Liver (tissue), 3 donors: ENCODE data around the gene MMD.

Source experiments
- CTCF ChIP-seq: fragments of 150-350 bp; IDR thresholded peaks from 2 replicates; pipeline ENCODE4 v1.5.1; 2017; ENCODE audit warnings: improper control_type of control experiment, low read depth, low read length; ENCODE audit not compliant: missing input control
- GABPA ChIP-seq, 2 donors: IDR thresholded peaks in 1 of 2; conservative IDR thresholded peaks in 1 of 2; 2 replicates each; pipeline ENCODE4 v1.6.1; 2016; ENCODE audit warnings: antibody characterized with exemption in 2 of 2, mild to moderate bottlenecking in 1 of 2, moderate library complexity in 1 of 2
- HNF4G ChIP-seq: IDR thresholded peaks from 2 replicates; pipeline ENCODE4 v1.6.1; 2016; ENCODE audit warnings: antibody characterized with exemption
- RXRA ChIP-seq, 2 donors: IDR thresholded peaks; 2 replicates each; pipeline ENCODE4 v1.6.1; 2017 to 2018; ENCODE audit warnings: antibody characterized with exemption in 2 of 2, mild to moderate bottlenecking in 1 of 2
- donor health status: healthy.
- donor health status: healthy.

- TF ChIP-seq HNF4G (no peak), RXRA (IDR thresholded peaks at IDR 0.05) (no peak), GABPA (IDR thresholded peaks at IDR 0.05 in 1 of 2, conservative IDR thresholded peaks at IDR 0.05 in 1 of 2) (no peak), CTCF (no peak)
Measured at GRCh38 chr17:55346658-55347057, 75.0 kb downstream of the MMD start.
